Effector memory CD4-positive, alpha-beta T cell (primary cell): ENCODE results near the gene NCAM1.

Experiments
- DNase-seq, 3 donors: peaks; one replicate each; pipeline ENCODE4 v3.0.0-alpha.2; 2020
- H3K27ac ChIP-seq: 2 replicates; pipeline ENCODE4 v1.7.0; 2013; ENCODE audit warnings: mild to moderate bottlenecking, low read length, moderate library complexity; ENCODE audit not compliant: insufficient read depth, poor library complexity, severe bottlenecking
- H3K27me3 ChIP-seq: replicated peaks from 2 replicates; pipeline ENCODE4 v1.7.0; 2013; ENCODE audit warnings: mild to moderate bottlenecking, low read length; ENCODE audit not compliant: insufficient read depth, control insufficient read depth, poor library complexity, severe bottlenecking
- H3K36me3 ChIP-seq: 2 replicates; pipeline ENCODE4 v1.7.0; 2013; ENCODE audit warnings: mild to moderate bottlenecking, low read length, moderate library complexity; ENCODE audit not compliant: control insufficient read depth, insufficient read depth
- H3K4me1 ChIP-seq: 2 replicates; pipeline ENCODE4 v1.7.0; 2013; ENCODE audit warnings: low read length, mild to moderate bottlenecking; ENCODE audit not compliant: control insufficient read depth, insufficient read depth, poor library complexity, severe bottlenecking
- H3K4me3 ChIP-seq: 2 replicates; pipeline ENCODE4 v1.7.0; 2013; ENCODE audit warnings: low read length, low read depth, mild to moderate bottlenecking; ENCODE audit not compliant: insufficient read depth, poor library complexity, severe bottlenecking
- H3K9me3 ChIP-seq: 2 replicates; pipeline ENCODE4 v1.7.0; 2013; ENCODE audit warnings: mild to moderate bottlenecking, low read length, moderate library complexity; ENCODE audit not compliant: control insufficient read depth

Gene NCAM1

DNA sequence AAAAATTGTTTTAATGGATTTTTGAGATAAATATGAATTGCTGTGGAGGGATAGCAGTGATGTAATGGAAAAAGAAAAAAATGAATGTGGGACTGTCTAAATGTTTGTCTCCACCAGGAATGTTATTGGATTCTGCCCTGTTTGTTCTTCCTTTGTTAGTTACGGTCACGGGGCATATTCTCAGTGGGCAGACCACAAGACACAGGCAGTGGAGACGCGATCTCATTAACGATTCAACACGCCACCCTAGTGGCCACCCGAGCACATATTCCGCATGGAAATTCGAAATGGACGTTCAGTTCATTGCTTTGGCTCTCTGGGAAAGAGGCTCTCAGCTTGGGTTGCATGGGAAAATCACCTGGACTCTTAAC is 201.4 kb downstream of the NCAM1 start:
- no peaks in the 10 kb centered on the region for H3K4me1 ChIP-seq
- no peak for DNase-seq
- no peak overlapping the region for H3K27ac ChIP-seq
- H3K4me3 ChIP-seq = no peak overlapping the region
- H3K27me3 ChIP-seq = no peaks in the 10 kb centered on the region
- H3K9me3 ChIP-seq = no peaks in the 10 kb centered on the region
- H3K36me3 ChIP-seq = no peaks in the 10 kb centered on the region

DNA sequence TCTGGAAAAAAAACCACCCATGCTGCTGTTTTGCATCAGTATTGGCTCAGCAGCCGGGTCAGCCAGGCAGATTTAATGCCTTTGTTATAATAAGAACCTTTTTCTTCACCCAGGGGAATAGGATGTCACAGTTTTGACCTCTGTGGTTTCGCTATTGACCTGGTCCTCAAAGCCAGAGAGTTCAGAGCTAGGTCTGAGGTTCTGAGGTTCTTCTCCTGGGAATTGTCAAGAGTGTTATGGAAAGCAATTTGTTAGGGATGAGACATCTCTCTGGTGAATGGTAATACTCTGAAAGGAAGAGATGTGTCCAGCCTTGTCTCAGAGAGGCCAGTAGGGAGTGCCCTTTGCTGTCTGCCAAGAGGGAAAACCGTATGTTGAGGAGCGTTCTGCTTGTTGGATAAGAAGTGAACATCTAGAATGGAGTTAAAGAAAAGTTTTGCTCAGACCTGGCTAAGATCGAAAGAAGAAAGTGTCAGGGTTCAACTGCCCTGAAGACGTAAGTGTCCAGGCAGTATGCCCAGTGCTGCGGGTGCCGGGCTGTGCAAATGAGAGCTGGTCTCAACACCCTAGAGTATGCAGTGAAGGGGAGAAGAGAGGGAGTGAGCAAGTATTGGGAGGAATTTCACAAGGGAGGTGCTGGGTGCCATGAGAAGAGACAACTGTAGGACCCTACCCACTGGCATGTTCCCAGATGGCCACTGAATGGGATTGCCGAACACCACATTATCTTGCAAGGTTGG is 202.2 kb downstream of the NCAM1 start:
- Histone ChIP-seq H3K9me3 (no peaks in the 10 kb centered on the region), H3K27ac (no peak overlapping the region), H3K4me3 (no peak overlapping the region), H3K27me3 (no peaks in the 10 kb centered on the region), H3K36me3 (no peaks in the 10 kb centered on the region), H3K4me1 (no peaks in the 10 kb centered on the region)
- no peak for DNase-seq

DNA sequence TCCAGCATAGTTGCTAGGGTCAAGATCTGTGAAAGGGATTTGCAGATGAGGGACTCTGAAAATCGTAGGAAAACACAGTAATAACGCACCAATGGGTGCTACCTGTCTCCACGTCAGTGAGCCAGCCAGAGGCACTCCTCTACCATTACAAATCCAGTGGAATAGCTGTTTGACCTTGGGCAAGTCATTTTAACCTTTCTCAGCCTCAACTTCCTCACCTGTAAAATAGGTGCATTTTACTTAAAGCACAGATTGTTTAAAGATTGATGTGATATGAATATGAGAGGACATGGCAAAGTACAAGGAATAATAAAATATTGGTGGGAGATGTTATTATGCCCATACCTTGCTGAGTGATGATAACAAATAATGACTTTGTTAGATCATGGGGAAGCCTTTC is 205.1 kb downstream of the NCAM1 start:
- Histone ChIP-seq H3K27me3 (no peaks in the 10 kb centered on the region), H3K36me3 (no peaks in the 10 kb centered on the region), H3K4me3 (no peak overlapping the region), H3K4me1 (no peaks in the 10 kb centered on the region), H3K9me3 (no peaks in the 10 kb centered on the region), H3K27ac (no peak overlapping the region)
- no peak for DNase-seq

DNA sequence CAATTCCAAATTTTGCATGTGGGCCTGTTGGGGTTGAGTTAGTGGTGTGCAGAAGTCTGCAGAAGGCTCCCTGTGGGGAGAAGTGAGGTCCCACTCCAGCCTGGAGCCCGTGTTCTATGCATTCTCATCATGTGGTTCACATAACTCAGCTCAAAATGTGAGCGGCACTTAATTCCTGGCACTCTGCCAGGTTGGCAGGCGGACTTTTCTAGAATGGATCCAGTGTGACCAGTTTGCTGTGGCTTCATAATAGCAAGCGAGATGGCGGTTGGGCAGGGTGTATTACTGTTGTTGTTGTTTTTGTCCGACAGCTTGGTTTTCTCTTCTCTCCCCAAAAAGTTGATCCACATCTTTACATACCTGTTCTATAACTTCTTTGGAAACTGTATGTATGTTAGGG is 206.4 kb downstream of the NCAM1 start:
- DNase-seq = no peak
- Histone ChIP-seq H3K4me3 (no peak overlapping the region), H3K27me3 (no peaks in the 10 kb centered on the region), H3K9me3 (no peaks in the 10 kb centered on the region), H3K27ac (no peak overlapping the region), H3K36me3 (no peaks in the 10 kb centered on the region), H3K4me1 (no peaks in the 10 kb centered on the region)

DNA sequence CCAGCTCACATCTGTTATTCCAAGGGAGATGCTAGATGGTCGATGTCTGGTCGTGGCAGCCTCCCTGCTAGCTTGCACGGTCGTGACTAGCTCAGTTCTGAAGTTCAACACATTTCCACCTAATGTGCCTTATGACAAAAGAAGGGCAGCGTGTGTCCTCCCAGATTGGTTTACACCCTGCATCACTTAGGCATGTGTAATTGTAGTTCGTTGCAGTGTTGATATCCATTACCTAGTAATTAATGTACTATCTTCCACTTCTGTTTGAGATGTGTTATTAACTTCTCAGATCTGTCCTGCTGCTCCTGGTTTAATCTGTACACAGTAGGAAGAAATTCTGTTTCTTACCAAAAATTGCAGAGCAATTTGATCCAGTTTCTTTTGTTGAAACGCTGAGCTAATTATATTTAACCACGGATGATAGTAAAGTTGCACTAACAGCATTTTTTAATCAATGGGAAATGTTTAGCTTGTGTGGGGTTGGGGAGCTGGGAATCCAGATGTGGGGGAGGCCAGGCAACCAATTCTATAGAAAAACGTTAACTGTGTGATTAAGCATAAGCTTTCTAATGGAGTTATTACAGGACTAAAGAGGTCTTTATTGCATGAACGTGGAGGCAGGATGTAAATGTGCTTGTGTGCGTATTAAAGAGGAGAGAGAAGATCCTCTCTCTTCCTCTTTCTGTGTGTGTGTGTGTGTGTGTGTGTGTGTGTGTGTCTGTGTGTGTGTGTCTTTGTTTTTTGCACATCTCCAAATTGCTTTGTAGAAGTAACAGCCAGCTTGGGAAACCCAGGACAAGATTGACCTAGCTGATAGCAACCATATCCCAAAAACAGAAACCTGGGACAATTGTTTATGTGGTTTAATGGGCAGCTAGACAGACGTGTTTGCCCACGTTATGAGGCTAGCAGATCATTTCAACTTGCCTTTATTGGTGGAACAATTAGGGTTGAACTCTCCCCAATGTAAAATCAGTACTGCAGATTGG is 207.4 kb downstream of the NCAM1 start:
- DNase-seq = no peak
- Histone ChIP-seq H3K9me3 (no peaks in the 10 kb centered on the region), H3K4me3 (no peak overlapping the region), H3K27me3 (no peaks in the 10 kb centered on the region), H3K36me3 (no peaks in the 10 kb centered on the region), H3K4me1 (no peaks in the 10 kb centered on the region), H3K27ac (no peak overlapping the region)

DNA sequence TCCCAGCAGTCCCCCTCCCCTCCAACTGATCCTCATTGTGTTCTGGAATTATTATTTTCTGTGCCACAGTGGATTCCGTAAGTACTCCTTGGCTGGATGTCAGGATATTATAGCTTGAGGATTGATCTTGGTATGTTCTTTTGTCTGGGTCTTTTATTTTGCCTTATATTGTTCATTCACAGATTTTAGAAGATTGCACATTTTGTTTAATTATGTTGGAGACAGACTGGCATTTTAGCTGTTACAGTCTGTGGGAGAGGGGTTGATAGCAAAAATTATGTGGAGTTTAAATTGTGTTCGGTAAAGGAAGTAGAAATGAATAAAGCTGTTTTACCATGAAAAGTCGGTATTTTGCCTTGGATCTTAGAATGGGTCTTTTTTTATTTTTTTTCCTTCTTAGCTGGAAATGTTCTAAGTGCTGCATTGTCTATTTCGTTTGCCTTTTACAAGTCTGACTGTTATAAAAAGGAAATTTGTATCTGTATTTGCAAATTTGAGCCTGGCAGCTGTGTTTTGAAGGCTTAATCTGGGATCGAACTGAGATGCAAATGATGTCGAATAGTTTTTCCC is 211.2 kb downstream of the NCAM1 start:
- H3K9me3 ChIP-seq = no peaks in the 10 kb centered on the region

DNA sequence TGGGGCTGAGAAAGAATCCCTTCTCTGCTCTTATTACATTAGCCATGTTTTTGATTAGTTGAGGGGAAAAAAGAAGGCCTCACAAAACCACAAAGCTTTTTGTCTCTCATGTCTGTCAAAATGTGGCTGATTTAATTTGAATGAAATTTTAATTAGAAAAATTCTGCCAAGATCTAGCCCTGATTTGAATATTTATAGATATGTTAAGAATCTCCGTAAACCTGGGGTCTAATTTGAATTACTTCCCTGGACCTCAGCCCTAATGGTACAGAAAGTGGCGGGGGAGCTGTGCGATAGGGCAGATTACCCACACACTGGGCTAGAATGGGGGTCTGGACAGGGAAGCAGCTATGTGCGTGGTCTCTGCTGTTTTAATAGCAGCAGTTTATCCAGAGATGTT is 211.9 kb downstream of the NCAM1 start:
- H3K4me1 ChIP-seq = no peaks in the 10 kb centered on the region
- H3K9me3 ChIP-seq = no peaks in the 10 kb centered on the region
- no peaks in the 10 kb centered on the region for H3K36me3 ChIP-seq
- no peak for DNase-seq
- H3K27me3 ChIP-seq = no peaks in the 10 kb centered on the region
- H3K27ac ChIP-seq = no peak overlapping the region
- no peak overlapping the region for H3K4me3 ChIP-seq

More for the DNA sequence above, 211.2 kb downstream of the NCAM1 start:
- no peaks in the 10 kb centered on the region for H3K27me3 ChIP-seq
- H3K4me3 ChIP-seq = no peak overlapping the region
- DNase-seq = no peak
- H3K4me1 ChIP-seq = no peaks in the 10 kb centered on the region
- H3K36me3 ChIP-seq = no peaks in the 10 kb centered on the region
- H3K27ac ChIP-seq = no peak overlapping the region

DNA sequence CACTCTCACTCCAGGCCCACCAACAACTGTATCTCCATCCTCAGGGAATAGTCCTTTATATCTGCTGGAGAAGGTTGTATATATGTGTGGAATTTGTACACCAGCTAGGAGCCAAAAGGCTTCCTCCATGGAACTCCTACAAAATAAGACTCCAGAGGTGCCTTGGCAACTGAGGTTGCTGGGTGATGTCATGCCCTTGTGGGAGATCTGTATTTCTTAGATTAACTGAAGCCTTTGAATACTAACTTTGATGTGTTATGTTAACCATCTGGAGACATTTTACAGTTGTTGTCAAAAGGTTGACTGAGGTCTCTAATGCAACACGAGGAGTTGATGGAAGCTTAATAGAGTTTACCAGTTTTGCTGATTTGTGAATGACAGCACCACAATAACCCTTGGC is 213.7 kb downstream of the NCAM1 start:
- Histone ChIP-seq H3K9me3 (no peaks in the 10 kb centered on the region), H3K4me1 (no peaks in the 10 kb centered on the region), H3K36me3 (no peaks in the 10 kb centered on the region), H3K27ac (no peak overlapping the region), H3K27me3 (no peaks in the 10 kb centered on the region), H3K4me3 (no peak overlapping the region)
- DNase-seq = no peak

DNA sequence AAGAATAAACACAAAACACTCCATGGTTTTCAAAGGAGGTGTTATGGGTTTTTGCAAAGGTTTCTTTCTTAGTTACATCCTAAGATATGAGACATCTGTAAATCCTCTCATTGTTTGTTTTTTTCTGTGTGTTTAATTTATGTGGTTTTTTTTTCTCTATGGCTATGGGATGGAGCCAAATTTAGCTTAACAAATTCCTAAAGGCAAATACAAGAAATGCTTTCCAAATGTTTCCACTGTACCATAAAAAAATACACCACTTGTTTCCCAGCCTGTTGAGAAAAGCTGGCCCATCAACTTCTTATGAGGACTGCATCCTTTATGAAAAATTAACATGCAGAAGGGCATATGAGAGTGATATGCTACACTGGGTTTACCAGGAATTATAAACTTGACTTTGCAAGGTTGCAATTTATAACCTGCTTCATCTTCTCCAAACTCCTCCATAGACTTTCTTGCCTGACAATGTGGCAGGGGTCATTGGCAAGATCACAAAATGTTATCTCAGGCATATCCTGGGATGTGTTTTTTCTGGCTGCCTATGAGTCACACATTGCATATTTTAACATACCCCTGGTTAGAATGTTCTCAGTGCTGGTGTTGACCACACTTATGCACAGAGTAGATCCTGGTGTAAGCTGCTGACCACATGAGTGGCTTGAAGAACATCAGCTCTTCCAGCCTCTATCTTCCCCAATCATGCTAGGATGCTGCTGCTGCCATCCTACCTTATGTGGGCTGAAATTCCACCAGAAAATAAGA is 215.6 kb downstream of the NCAM1 start:
- no peaks in the 10 kb centered on the region for H3K27me3 ChIP-seq
- no peak overlapping the region for H3K4me3 ChIP-seq
- no peaks in the 10 kb centered on the region for H3K36me3 ChIP-seq
- H3K9me3 ChIP-seq = no peaks in the 10 kb centered on the region
- no peaks in the 10 kb centered on the region for H3K4me1 ChIP-seq
- H3K27ac ChIP-seq = no peak overlapping the region
- no peak for DNase-seq
